Ureter (tissue), 1 donor: Measurements from ENCODE around the gene MARCKSL1. TPM values are rescaled to one million over a fixed set of nuclear protein-coding genes. Genes with fewer than 3 reads are reported as not detected.

ENCODE experiments used
- DNase-seq: peaks from one replicate; pipeline ENCODE4 v3.0.0-alpha.2; 2020; ENCODE audit warnings: low spot score
- total RNA-seq: library from RNA; stranded (reverse); gene quantifications from one replicate; pipeline ENCODE4 v1.2.4, GENCODE V29; 2023
- donor health status: DM: yes; HTN: yes; CAD: no.

MARCKSL1 gene
- total RNA-seq, 1 donor from 2014 or later, result 117 TPM

GRCh38 chr1:32352831-32353383, 16.9 kb upstream of the MARCKSL1 start:
- no peak for DNase-seq

- DNase-seq, result no peak
Measured at GRCh38 chr1:32352239-32352745, 16.3 kb upstream of the MARCKSL1 start.

GRCh38 chr1:32351399-32352238, 15.6 kb upstream of the MARCKSL1 start:
- DNase-seq, result peak; percentile 95

DNA sequence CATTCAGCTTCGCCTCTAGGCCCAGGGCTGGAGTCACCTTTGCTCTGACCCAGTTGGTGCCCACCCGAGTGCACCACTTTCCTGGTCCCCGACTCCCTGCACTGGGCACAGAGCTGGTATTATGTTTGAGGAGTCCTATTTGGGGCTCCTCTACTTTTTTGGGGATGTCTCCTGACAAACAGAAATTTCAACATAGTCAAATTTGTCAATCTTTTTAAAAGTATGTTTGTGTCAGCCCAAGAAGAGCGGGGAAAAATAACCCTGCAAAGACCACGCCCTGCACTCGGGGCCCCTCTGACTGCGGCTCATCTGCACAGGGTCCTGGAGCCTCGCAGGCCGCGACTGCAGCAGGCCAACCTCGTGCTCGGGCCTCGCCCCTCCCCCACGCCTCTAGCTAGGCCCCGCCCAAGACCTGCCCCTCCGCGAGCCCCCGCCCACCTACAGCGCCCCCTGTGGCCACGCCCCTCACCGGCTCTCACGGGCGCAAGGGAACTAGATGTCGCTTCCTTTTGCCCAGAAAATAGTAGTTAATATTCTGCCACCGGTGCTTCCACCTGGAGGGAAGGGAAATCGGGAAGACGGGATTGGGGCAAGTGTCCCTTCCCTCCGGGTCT, 14.9 kb upstream of the MARCKSL1 start:
- DNase-seq, result peak; percentile 81

- DNase-seq, result no peak
Measured at GRCh38 chr1:32349211-32349708, 13.2 kb upstream of the MARCKSL1 start.

DNA sequence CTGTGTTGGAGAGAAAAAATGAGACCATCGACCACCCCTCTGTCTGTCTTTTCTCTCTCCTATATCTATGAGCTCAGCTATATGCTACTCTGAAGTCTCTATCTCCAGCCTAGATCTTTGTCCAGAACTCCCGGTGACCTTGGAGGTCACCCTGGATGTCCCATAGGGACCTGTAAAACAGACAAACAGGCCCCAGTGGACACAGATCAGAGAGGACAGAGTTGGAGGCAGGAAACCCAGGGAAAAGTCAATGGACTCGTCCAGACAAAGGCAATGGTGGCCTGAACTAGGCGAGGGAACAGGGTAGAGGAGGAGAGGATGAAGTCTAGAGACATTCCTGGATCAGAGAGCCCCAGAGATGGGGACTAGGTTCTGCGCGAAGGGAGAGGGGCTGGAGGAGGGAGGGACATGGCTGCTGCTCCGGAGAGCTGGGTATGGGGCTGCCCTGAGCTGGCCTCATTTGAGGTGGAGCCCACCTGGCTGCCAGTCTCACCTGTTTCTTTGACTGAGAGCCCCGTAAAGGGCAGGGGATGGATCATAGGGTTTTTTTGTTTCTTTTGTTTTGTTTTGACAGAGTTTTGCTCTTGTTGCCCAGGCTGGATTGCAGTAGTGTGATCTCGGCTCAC, 10.6 kb upstream of the MARCKSL1 start:
- DNase-seq, result no peak

- DNase-seq, result no peak
Measured at GRCh38 chr1:32345289-32345827, 9.3 kb upstream of the MARCKSL1 start.

DNA sequence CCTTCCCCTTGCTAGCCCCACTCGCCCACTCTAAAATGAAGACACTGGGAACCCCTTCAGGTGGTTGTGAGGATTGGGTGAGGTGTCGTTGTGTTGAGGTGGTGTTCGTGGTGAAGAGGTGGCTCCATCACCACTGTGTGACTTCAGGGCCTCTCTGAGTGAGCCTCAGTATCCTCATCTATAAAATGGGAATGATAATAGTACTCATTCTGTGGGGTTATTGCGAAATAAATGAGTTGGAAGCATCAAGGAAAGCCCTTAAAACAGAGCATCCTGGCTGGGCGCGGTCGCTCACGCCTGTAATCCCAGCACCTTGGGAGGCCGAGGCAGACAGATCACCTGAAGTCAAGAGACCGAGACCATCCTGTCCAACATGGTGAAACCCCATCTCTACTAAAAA, 6.7 kb upstream of the MARCKSL1 start:
- DNase-seq, result no peak

GRCh38 chr1:32341971-32342370, 5.9 kb upstream of the MARCKSL1 start:
- DNase-seq, result no peak

GRCh38 chr1:32341186-32341757, 5.2 kb upstream of the MARCKSL1 start:
- DNase-seq, result no peak

DNA sequence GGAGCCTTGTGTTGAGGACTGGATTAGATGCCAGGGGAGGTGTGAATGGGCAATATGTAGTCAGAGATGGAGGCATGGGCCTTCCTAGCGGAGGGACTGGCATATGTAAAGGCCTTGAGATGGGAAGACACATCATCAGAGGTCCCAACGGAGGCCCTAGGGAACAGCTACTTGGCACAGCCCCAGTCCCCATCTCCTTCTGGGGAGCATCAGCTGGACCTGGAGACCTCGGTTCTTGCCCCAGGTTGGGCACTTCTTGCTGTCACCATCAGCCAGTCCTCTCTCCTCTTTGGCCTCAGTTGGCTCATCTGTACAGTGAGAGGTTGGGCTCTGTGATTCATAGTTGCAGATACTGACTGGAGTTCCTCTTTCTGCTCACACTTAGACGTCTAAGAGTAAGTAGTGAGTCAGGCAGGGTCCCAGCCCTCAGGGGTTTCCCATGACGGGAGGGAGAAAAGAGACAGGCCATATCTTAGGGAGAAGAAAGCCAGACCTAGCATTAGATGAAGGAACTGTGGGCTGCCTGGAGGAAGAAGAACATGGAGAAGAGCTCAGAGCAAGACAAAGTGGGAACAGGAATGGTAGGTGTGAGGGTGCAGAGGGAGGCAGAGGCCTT, 3.4 kb upstream of the MARCKSL1 start:
- DNase-seq, result no peak

DNA sequence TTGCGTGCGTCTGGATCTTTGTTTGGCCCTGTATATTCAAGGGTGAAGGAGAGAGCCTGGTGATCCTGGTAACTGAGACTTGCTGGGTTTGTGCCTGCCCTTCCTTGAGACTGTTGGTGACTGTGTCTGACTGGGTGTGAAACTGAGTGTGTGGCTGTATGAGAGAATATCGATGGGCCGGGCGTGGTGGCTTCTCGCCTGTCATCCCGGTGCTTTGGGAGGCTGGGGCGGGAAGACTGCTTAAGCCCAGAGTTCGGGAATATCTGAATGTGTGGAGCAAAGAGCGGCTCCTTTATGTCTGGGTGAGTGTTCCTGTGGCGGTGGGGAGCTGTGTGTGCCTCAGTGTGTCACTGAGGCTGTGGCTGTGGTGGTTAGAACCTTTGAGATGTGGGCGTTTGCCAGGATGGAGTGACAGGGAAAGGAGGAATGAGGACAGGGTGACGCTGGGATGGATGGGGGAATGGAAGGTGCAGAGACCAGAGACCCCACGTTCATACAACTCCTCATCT, 2.7 kb upstream of the MARCKSL1 start:
- DNase-seq, result no peak

DNA sequence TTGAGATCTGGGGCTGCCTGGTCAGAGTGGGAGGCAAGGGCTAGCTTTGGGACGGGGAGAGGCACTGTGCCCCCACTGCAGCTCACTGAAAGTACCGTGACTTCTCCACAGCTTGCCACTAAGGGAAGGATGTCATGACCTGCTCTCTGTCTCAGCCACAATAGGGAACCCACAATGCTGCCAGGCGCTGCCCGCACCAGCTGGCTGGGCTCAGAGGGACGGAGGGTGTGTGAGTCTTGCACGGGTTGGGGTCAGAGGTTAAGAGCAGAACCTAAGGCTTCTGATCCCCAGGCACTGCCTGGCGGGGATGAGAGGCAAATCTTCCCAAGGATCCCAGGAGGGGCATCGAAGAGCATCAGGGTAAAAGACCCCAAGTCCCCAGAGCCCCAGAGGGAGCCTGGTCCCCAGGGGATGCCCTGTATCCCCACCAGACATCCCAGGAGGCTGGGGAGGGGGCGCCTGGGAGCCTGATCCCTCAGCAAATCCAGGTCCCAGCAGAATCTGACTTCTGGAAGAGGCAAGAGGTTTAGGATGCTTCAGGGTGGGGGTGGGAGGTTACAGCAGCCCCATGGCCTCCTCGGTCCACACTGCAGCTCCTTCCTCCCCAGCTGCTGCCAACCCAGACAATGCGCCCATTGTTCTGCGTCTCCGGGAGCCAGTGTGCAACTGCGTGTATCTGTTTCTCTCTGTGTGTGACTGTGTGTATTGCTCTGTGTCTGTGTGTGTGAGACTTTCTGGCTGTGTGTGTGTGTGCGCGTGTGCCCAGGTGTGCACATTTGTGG, 2.0 kb upstream of the MARCKSL1 start:
- DNase-seq, result no peak

GRCh38 chr1:32336963-32337675, 1.1 kb upstream of the MARCKSL1 start:
- DNase-seq, result no peak

DNA sequence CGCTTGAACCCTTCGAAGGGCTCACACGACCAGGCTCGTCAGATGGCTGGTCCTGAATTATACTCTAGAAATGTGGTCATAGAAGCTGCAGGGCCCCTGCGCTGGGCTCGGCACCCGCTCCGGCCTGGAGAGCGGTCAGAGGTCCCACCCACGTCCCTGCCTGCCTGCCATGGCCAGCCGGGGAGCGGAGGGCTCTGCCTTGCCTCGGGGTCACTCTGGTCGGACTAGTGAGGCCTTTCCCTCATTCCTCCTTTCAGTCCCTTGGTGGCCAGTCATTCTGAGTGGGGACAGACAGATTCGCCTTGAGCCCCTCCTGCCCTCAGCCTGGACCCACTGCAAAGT, 529 bp upstream of the MARCKSL1 start:
- DNase-seq, result no peak

DNA sequence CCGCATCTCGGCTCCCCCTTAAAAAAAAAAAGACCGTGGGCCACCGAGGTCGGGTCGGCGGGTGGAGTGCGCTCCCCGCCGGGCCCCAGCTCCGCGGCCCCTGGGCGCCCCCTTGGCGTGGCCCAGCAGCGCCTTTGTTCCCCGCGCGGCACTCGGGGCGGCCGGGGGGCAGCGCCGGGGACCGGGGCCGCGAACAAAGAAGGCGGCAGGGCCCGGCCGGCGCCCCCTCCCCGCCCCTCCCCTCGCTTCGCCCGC, 571 bp downstream of the MARCKSL1 start:
- no peak for DNase-seq

DNA sequence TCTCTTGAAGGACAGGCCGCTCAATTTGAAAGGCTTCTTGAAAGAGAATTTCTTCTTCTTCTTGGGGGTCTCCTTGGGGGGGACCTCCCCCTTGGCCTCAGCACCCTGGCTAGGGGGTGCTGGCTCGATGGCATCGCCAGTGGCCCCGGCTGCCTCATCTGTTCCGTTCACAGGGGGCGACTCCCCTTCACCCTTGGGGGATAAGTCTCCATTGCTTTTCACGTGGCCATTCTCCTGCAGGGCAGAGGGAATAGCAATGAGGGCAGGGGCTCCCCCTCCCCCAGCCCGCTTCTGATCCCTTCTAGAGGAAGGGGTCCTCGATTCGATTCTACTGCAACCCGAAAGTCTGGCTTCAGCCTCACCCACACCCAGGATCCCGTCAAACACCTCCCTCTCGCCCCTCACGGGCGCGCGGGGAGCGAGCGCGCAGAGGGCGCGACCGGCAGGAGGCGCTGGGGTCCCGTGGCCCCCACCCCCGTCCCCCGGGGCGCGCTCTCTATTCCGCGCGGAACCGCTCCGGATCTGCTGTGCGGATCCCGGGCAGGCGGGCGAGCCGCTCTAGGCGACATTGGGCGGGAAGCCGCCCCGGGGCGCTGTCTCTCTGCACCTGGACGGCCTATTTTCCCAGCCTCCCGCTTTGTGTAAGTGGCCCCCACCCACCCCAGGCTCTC, 1.0 kb downstream of the MARCKSL1 start:
- no peak for DNase-seq

DNA sequence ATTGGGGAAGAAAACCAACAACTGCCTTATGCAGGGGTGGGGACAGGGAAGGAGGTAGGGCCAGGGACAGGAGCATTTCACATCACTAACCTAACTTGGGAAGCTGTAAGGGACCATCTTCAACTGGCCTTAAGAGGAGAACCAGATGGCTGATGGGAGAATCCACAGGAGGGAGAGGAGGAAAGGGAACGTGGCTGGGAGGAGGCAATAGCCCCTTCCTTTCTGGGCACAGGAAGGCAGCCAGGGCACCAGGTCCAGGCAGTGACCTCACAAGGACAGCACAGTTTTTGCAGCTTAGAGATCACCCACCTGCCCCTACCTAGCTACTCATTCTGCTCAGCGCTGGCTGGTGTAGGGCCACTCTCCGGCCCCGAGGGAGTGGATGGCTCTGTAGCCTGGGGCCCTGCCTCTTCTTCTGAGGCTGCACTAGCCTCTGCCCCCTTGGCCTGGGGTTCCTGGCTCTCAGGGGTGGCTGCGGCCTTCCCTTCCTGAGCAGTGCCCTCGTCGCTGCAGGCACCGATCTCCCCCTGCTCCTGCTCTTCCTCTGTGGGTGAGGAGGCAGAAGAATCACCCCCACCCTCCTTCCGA, 1.7 kb downstream of the MARCKSL1 start:
- DNase-seq, result no peak
